HEK293T (cell line): ENCODE measurements around the gene PPP2R5A.
A peak's percentile ranks its signal among the peaks of the same experiment; 100 is the strongest.

Source experiments
- CTCF ChIA-PET: fragments of 350-600 bp; formaldehyde crosslinking; extraction: SDS; loops from one replicate; lab custom pipeline; 2021; ENCODE audit warnings: antibody characterized with exemption, inconsistent platforms; lab: Yijun Ruan, JAX
- POLR2A ChIA-PET: fragments of 350-600 bp; formaldehyde crosslinking; extraction: SDS; loops from one replicate; lab custom pipeline; 2020; ENCODE audit warnings: antibody characterized with exemption, inconsistent platforms; lab: Yijun Ruan, JAX
- DNase-seq: peaks from one replicate; pipeline ENCODE4 v3.0.0; 2012; ENCODE audit warnings: mixed read lengths; ENCODE audit errors: extremely low spot score
- ARNT ChIP-seq: fragments of 450-650 bp; IDR thresholded peaks from 2 replicates; pipeline ENCODE4 v1.6.1; 2017; ENCODE audit warnings: mild to moderate bottlenecking
- BHLHE40 ChIP-seq: fragments of 450-650 bp; IDR thresholded peaks from 2 replicates; pipeline ENCODE4 v1.6.1; 2016; ENCODE audit warnings: mild to moderate bottlenecking, moderate library complexity, borderline replicate concordance
- CTBP1 ChIP-seq: fragments of 450-650 bp; IDR thresholded peaks from 2 replicates; pipeline ENCODE4 v1.6.1; 2016; ENCODE audit warnings: borderline replicate concordance
- ELF4 ChIP-seq: fragments of 450-650 bp; IDR thresholded peaks from 2 replicates; pipeline ENCODE4 v1.6.1; 2017; ENCODE audit warnings: antibody characterized with exemption
- FOXA1 ChIP-seq: fragments of 450-650 bp; IDR thresholded peaks from 2 replicates; pipeline ENCODE4 v1.6.1; 2016; ENCODE audit warnings: mild to moderate bottlenecking
- FOXK2 ChIP-seq: fragments of 450-650 bp; IDR thresholded peaks from 2 replicates; pipeline ENCODE4 v1.6.1; 2016; ENCODE audit warnings: mild to moderate bottlenecking
- FOXM1 ChIP-seq: fragments of 450-650 bp; IDR thresholded peaks from 2 replicates; pipeline ENCODE4 v1.6.1; 2017; ENCODE audit warnings: mild to moderate bottlenecking, borderline replicate concordance
- HDGF ChIP-seq: fragments of 450-650 bp; IDR thresholded peaks from 2 replicates; pipeline ENCODE4 v1.6.1; 2017; ENCODE audit warnings: antibody characterized with exemption, borderline replicate concordance
- L3MBTL2 ChIP-seq: fragments of 450-650 bp; conservative IDR thresholded peaks from 2 replicates; pipeline ENCODE4 v1.6.1; 2016; ENCODE audit warnings: mild to moderate bottlenecking
- LEF1 ChIP-seq: fragments of 450-650 bp; IDR thresholded peaks from 2 replicates; pipeline ENCODE4 v1.6.1; 2017; ENCODE audit warnings: mild to moderate bottlenecking, borderline replicate concordance
- NFRKB ChIP-seq: fragments of 450-650 bp; IDR thresholded peaks from 2 replicates; pipeline ENCODE4 v1.6.1; 2016; ENCODE audit warnings: mild to moderate bottlenecking, moderate library complexity
- SP1 ChIP-seq: fragments of 450-650 bp; IDR thresholded peaks from 2 replicates; pipeline ENCODE4 v1.6.1; 2017
- SUZ12 ChIP-seq: fragments of 450-650 bp; IDR thresholded peaks from 2 replicates; pipeline ENCODE4 v1.6.1; 2016; ENCODE audit warnings: mild to moderate bottlenecking
- TARDBP ChIP-seq: fragments of 450-650 bp; IDR thresholded peaks from 2 replicates; pipeline ENCODE4 v1.6.1; 2016
- ZNF384 ChIP-seq: fragments of 450-650 bp; IDR thresholded peaks from 2 replicates; pipeline ENCODE4 v1.6.1; 2016
- TF ChIP-seq, protein P1 (sequence below): fragments of 450-650 bp; IDR thresholded peaks from 2 replicates; pipeline ENCODE4 v1.6.1; 2016

Gene PPP2R5A

DNA sequence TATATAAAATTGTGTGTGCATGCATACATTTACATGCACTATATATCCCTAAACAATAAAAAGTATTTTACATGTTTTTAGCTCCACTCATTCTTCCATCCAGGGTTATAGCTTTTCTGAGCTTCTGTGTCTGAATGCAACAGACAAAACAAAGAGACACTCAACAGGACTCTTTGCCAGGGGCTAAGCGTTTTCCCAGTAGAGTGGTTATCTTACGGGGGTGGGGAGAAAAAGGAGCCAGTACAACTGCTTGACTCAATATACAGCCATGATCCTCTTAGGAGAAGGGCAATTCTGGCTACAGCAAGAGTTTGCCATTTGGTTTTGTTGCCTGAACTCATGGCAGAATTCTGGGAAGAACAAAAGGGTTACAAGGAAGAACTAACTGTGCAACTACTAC is 14.6 kb upstream of the PPP2R5A start:
- no peak for TF ChIP-seq ARNT
- ChIA-PET CTCF (interaction anchor here (0.9 kb wide), 1 partner anchor 1318 kb away, joined by 3 read pairs; no protein-coding TSS in a partner anchor), POLR2A (interaction anchor here (1.1 kb wide), 1 partner anchor 15 kb away, joined by 3 read pairs; the partner anchor contains the start of gene PPP2R5A)
- no peak for DNase-seq

DNA sequence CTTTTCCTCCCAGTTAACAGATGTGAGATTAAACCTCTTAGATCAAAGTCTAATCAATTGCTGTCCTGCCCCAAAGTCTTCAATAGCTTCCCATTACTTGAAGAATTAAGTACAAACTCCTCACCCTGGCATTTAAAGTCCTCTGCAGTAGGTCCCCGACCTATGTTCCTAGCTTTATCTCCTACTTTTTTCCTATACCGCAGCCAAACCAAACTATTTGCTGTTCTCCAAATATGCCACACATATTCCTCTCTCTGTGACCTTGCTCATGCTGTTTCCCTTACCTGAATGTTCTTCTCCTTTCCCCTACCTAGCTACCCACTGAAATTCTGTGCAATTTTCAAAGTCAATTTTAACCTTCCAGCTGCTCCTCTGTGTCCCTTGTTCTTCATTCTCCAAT is 14.0 kb upstream of the PPP2R5A start:
- no peak for DNase-seq
- TF ChIP-seq CTBP1 (no peak), BHLHE40 (no peak), ARNT (no peak), NFRKB (no peak), L3MBTL2 (no peak), HDGF (no peak), FOXM1 (no peak), TARDBP (no peak), FOXK2 (no peak), ZNF384 (no peak), ELF4 (no peak), LEF1 (no peak), SP1 (no peak), FOXA1 (no peak)
- TF ChIP-seq, protein P1, sequence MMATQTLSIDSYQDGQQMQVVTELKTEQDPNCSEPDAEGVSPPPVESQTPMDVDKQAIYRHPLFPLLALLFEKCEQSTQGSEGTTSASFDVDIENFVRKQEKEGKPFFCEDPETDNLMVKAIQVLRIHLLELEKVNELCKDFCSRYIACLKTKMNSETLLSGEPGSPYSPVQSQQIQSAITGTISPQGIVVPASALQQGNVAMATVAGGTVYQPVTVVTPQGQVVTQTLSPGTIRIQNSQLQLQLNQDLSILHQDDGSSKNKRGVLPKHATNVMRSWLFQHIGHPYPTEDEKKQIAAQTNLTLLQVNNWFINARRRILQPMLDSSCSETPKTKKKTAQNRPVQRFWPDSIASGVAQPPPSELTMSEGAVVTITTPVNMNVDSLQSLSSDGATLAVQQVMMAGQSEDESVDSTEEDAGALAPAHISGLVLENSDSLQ: no peak
- POLR2A ChIA-PET: interaction anchor here (1.1 kb wide), 1 partner anchor 15 kb away, joined by 3 read pairs; the partner anchor contains the start of gene PPP2R5A
- CTCF ChIA-PET: interaction anchor here (0.9 kb wide), 1 partner anchor 1319 kb away, joined by 3 read pairs; no protein-coding TSS in a partner anchor

DNA sequence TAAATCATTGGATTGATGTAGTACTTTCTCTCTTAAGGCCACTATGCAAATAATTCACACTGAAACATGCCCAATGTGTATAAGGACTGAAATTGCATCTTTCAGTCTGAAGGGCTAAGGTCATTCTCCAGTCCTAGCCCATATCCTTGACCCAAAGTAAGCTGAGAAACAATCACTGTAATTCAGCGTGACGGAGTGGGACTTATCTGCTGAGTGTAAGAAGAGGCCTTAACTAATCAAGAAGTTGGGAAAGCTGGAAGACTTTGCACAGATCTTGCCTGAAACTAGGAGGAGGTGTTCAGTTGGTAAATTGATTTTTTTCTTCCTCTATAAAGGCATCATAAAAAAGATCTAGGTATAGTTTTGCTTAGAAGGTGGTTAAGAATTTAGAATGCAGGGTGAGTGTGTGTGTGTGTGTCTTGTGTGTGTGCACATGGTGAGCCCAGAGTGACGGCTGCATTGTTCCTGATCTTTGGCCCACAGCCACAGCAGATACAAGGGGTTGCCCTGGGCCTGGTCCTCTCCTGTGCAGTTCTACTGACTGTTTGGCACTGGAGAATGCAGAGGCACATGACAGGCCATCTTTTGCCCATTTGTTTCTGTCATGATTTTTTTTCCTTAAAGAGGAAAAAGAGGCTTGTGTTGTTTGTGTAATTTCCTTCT is 13.3 kb upstream of the PPP2R5A start:
- ChIA-PET POLR2A (no interaction called here), CTCF (no interaction called here)
- no peak for DNase-seq
- TF ChIP-seq ELF4: no peak

DNA sequence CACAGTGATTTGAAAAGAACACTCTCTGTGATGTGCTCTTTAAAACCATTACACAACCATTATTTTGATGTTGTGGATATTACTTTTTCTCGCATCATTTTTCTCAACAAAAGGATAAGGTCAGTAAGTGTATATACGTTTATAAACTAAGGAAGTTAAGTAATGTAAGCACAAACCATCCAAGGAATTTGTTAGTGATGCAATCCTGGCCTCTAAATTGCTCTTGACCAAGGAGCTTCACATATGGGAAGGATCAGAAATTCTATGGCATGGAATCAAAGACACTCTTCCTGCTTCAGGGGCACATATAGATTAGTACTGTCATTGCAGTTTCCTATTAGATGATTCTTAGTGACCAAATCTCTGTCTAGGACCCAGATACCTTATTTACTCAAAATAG is 3.6 kb upstream of the PPP2R5A start:
- no peak for DNase-seq
- POLR2A ChIA-PET: no interaction called here
- CTCF ChIA-PET: no interaction called here
- TF ChIP-seq FOXA1 (no peak), ELF4 (no peak), L3MBTL2 (no peak), SP1 (no peak), HDGF (no peak), LEF1 (no peak), FOXK2 (no peak), NFRKB (no peak)

DNA sequence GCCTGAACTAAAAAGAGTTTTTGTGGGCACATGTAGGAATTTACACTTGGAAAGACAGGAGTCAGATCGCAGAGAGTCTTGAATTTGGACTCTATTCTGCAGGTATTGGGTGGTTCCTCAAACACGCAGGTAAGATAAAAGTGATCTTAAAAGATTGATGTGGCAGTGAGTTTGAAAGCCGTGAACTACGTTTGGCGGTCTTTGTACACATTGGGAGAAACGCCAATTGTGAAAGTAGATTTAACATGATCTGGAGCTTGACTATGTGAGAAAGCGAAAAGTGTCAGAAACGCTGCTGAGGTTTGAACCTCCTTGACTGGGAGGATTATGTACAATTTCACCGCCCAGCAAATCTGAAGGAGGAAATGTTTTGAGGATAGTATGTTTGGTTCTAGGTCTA is 1.5 kb upstream of the PPP2R5A start:
- ChIA-PET CTCF (interaction anchor here (0.9 kb wide), 1 partner anchor 10 kb away, joined by 3 read pairs; no protein-coding TSS in a partner anchor), POLR2A (interaction anchor here (1.5 kb wide), 1 partner anchor 248 kb away, joined by 3 read pairs; the partner anchor contains the start of gene DTL)
- TF ChIP-seq FOXK2 (no peak), TARDBP (no peak), ZNF384 (no peak), CTBP1 (no peak), FOXM1 (no peak), NFRKB (no peak), SUZ12 (no peak)
- no peak for DNase-seq

DNA sequence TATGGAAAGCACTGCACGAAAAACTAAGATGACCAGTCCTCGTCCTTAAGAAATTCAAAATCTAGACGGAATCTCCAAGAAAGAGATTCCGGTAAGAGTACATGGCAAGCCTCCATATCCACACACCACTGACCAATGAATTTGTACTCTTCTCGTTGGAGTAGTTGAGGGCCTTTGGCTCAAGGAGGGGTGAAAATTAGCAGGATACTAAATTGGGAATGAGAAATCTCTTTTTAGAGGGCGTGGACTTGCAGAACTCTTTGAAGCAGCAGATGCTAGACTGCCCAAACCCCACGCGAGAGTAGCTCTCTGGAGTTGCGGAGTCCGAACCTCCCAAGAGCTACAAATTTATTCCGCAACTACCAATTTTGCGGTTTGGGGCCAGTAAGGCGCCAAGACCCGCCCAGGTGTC is 872 bp upstream of the PPP2R5A start:
- no peak for DNase-seq
- TF ChIP-seq BHLHE40: no peak
- TF ChIP-seq FOXK2: no peak
- no peak for TF ChIP-seq L3MBTL2
- TF ChIP-seq LEF1: no peak
- TF ChIP-seq HDGF: no peak
- TF ChIP-seq FOXM1: no peak
- no peak for TF ChIP-seq ARNT
- no peak for TF ChIP-seq CTBP1
- TF ChIP-seq ELF4: no peak
- TF ChIP-seq ZNF384: no peak
- TF ChIP-seq NFRKB: no peak
- TF ChIP-seq SUZ12: no peak
- TF ChIP-seq SP1: no peak
- ChIA-PET CTCF (interaction anchor here (0.5 to 0.9 kb wide), 2 partner anchors 10 to 195 kb away, joined by 3 read pairs; no protein-coding TSS in a partner anchor), POLR2A (interaction anchor here (0.6 to 1.5 kb wide), 5 partner anchors 15 to 249 kb away, joined by 3 to 4 read pairs (median 3); partner anchors contain the start of genes DTL and INTS7)

DNA sequence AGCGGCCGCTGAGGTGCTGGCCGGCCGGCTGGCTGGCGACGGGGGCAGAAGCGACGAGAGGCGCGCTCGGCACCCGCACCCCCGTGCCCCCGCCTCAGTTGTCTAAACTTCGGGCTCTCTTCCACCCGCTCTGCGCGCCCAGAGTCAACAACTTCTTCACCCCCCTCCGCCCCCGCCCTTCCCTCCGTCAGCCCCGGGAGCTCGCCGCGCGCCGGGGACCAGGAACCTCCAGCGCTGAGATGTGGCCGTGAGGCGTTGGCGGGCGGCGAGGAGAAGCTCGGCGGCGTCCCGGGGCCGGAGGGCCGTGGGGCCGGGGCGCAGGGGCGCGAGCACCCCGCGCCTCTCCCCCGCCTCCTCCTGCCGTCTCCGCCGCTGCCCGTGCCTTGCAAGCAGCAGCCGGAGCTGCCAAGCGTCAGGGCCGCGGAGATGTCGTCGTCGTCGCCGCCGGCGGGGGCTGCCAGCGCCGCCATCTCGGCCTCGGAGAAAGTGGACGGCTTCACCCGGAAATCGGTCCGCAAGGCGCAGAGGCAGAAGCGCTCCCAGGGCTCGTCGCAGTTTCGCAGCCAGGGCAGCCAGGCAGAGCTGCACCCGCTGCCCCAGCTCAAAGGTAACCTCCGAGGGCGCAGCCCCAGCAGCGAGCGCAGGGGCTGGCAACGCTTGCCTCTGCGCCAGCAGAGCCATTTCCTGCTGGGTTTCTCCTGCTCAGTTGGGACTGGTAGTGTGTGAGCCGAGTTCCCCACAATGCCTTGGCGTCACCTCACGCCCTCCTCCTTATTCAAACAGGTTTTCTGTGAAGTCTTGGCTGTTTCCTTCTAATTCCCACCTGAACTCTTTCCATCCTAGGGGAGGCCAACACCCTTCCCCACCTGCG is 710 bp downstream of the PPP2R5A start:
- TF ChIP-seq FOXM1 (no peak), FOXK2 (no peak), L3MBTL2 (no peak), ARNT (no peak), NFRKB (no peak), CTBP1 (no peak), FOXA1 (no peak), ELF4 (no peak), HDGF (no peak), LEF1 (no peak; the same call in 1 of the 2 replicates), BHLHE40 (no peak), TARDBP (no peak), ZNF384 (no peak), SP1 (no peak), SUZ12 (no peak)
- TF ChIP-seq, protein P1: no peak
- ChIA-PET POLR2A (interaction anchor here (0.8 to 2.6 kb wide), 3 partner anchors 15 to 250 kb away, joined by 3 to 15 read pairs (median 3); partner anchors contain the start of genes DTL and INTS7), CTCF (interaction anchor here (1.3 kb wide), 1 partner anchor 215 kb away, joined by 4 read pairs; no protein-coding TSS in a partner anchor)
- DNase-seq: peak; percentile 52
